HepG2 (cell line): ENCODE data around the gene SMIM41. TPM values are rescaled to one million over a fixed set of nuclear protein-coding genes. Genes with fewer than 3 reads are reported as not detected.

Source experiments
- ARNTL ChIP-seq: sonication (generic); formaldehyde crosslinking; IDR thresholded peaks from 2 replicates; pipeline ENCODE4 v1.4.0; 2020; ENCODE audit warnings: mild to moderate bottlenecking, missing genetic modification reagents
- FOXC1 ChIP-seq: sonication (generic); formaldehyde crosslinking; IDR thresholded peaks from 2 replicates; pipeline ENCODE4 v1.8.0; 2022; ENCODE audit warnings: mild to moderate bottlenecking, missing genetic modification reagents, borderline replicate concordance
- RAD21 ChIP-seq: fragments of 450-650 bp; formaldehyde crosslinking; IDR thresholded peaks from 2 replicates; pipeline ENCODE4 v1.5.0; 2020; ENCODE audit warnings: mild to moderate bottlenecking
- SMARCC2 ChIP-seq: fragments of 450-650 bp; IDR thresholded peaks from 2 replicates; pipeline ENCODE4 v1.6.1; 2017; ENCODE audit warnings: antibody characterized with exemption, mild to moderate bottlenecking
- ZBTB38 ChIP-seq: sonication (generic); formaldehyde crosslinking; IDR thresholded peaks from 2 replicates; pipeline ENCODE4 v1.5.1; 2020; ENCODE audit warnings: mild to moderate bottlenecking, missing genetic modification reagents
- ZFAT ChIP-seq: sonication (generic); formaldehyde crosslinking; conservative IDR thresholded peaks from 2 replicates; pipeline ENCODE4 v1.8.1; 2023; ENCODE audit warnings: missing genetic modification reagents, inconsistent platforms
- ZNF136 ChIP-seq: sonication (generic); formaldehyde crosslinking; IDR thresholded peaks from 2 replicates; pipeline ENCODE4 v1.8.1; 2022; ENCODE audit warnings: low read depth, mild to moderate bottlenecking, moderate library complexity, missing genetic modification reagents
- ZNF263 ChIP-seq: sonication (generic); formaldehyde crosslinking; IDR thresholded peaks from 2 replicates; pipeline ENCODE4 v1.4.0; 2020; ENCODE audit warnings: missing genetic modification reagents
- polyA plus RNA-seq, 8 experiments: library from polyadenylated mRNA; depleted of rRNA in 3 of 8; stranded (reverse) in 7 of 8; unstranded in 1 of 8; fragments of >200 nt; fragmentation: Illumina TruSeq in 4 of 8; extraction: Trizol in 4 of 8; gene quantifications; 2 replicates each; pipeline versions ENCODE4 v1.2.1 to v1.2.3, GENCODE V29; 2011 to 2016; ENCODE audit warnings: low read depth in 4 of 8, missing spikeins in 1 of 8, mixed read lengths in 1 of 8; ENCODE audit not compliant: insufficient read depth in 1 of 8
- total RNA-seq, 5 experiments: library from RNA; depleted of rRNA; stranded (reverse); fragments of >200 nt; fragmentation: Illumina TruSeq; extraction: Trizol; gene quantifications; 2 replicates each; pipeline ENCODE4 v1.2.3, GENCODE V29; 2016; ENCODE audit warnings: low read depth in 1 of 5
- TF ChIP-seq, protein P1 (sequence below): sonication (generic); formaldehyde crosslinking; IDR thresholded peaks from 2 replicates; pipeline ENCODE4 v1.4.0; 2020; ENCODE audit warnings: mild to moderate bottlenecking, missing genetic modification reagents
- TF ChIP-seq, protein P2 (sequence below): sonication (generic); formaldehyde crosslinking; conservative IDR thresholded peaks from 2 replicates; pipeline ENCODE4 v1.4.0; 2020; ENCODE audit warnings: missing genetic modification reagents
- TF ChIP-seq, protein P3 (sequence below): sonication (generic); formaldehyde crosslinking; IDR thresholded peaks from 2 replicates; pipeline ENCODE4 v1.4.0; 2020; ENCODE audit warnings: missing genetic modification reagents, mild to moderate bottlenecking, borderline replicate concordance
- TF ChIP-seq, protein P4 (sequence below): sonication (generic); formaldehyde crosslinking; IDR thresholded peaks from 2 replicates; pipeline ENCODE4 v1.4.0; 2020; ENCODE audit warnings: missing genetic modification reagents, borderline replicate concordance

Gene SMIM41
- total and polyA plus RNA-seq, 2 of the 13 experiments (the other 11 are each of a cell fraction or from before 2014, with no cell fraction given), result not detected

DNA sequence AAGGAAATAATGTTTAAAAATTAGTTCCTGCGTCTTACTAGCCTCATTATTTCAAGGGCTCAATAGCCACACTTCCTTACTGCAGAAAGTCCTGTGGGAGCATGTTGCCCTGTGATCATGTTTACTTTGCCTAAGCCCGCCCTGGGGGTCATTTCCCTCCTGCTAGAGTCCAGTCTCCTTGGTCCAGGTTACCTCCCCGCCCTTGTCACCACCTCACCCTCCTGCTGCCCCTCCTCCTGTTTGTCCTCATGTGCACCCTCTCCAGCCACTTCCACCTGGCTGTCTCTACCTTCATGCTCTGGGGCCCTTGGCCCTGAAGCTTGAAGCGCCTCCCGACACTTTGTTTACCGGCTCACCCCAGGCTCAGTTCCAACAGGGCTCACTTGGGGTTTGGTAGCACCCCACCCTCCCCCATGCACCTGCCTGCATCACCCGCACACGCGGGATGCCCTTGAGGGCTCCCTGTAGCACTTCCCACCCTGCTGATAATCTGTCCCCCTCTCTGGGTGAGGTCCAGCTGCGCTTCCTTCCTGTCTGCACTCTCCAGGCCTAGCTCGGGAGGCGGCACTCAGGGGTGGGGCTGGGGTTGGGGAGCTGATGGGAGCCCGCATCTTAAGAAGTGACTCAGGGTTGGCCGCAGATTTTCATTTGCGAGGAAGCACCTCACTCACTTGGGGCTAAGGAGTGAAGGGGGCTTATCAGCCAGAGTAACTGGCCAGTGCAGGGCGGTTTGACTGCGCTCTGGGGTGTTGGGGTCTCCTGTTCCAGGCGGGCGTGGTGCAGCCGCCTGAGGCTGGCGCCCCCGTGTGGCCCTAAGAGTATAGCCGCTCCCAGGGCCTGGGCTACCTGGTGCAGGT is 40.1 kb downstream of the SMIM41 start (continued):
- TF ChIP-seq, protein P1, sequence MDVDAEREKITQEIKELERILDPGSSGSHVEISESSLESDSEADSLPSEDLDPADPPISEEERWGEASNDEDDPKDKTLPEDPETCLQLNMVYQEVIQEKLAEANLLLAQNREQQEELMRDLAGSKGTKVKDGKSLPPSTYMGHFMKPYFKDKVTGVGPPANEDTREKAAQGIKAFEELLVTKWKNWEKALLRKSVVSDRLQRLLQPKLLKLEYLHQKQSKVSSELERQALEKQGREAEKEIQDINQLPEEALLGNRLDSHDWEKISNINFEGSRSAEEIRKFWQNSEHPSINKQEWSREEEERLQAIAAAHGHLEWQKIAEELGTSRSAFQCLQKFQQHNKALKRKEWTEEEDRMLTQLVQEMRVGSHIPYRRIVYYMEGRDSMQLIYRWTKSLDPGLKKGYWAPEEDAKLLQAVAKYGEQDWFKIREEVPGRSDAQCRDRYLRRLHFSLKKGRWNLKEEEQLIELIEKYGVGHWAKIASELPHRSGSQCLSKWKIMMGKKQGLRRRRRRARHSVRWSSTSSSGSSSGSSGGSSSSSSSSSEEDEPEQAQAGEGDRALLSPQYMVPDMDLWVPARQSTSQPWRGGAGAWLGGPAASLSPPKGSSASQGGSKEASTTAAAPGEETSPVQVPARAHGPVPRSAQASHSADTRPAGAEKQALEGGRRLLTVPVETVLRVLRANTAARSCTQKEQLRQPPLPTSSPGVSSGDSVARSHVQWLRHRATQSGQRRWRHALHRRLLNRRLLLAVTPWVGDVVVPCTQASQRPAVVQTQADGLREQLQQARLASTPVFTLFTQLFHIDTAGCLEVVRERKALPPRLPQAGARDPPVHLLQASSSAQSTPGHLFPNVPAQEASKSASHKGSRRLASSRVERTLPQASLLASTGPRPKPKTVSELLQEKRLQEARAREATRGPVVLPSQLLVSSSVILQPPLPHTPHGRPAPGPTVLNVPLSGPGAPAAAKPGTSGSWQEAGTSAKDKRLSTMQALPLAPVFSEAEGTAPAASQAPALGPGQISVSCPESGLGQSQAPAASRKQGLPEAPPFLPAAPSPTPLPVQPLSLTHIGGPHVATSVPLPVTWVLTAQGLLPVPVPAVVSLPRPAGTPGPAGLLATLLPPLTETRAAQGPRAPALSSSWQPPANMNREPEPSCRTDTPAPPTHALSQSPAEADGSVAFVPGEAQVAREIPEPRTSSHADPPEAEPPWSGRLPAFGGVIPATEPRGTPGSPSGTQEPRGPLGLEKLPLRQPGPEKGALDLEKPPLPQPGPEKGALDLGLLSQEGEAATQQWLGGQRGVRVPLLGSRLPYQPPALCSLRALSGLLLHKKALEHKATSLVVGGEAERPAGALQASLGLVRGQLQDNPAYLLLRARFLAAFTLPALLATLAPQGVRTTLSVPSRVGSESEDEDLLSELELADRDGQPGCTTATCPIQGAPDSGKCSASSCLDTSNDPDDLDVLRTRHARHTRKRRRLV (CRISPR knock-in tag), result no peak; the same call in 1 of the 2 replicates
- TF ChIP-seq, protein P2, sequence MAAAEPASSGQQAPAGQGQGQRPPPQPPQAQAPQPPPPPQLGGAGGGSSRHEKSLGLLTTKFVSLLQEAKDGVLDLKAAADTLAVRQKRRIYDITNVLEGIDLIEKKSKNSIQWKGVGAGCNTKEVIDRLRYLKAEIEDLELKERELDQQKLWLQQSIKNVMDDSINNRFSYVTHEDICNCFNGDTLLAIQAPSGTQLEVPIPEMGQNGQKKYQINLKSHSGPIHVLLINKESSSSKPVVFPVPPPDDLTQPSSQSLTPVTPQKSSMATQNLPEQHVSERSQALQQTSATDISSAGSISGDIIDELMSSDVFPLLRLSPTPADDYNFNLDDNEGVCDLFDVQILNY (CRISPR knock-in tag), result no peak
- TF ChIP-seq ZNF136 (no peak), RAD21 (CRISPR knock-in tag) (no peak; the same call in 1 of the 2 replicates), ZNF263 (peak; percentile 65; the same call in 1 of the 2 replicates), SMARCC2 (no peak), FOXC1 (CRISPR knock-in tag) (no peak), ZBTB38 (no peak; the same call in 1 of the 2 replicates), ARNTL (peak; percentile 64; the same call in 1 of the 2 replicates), ZFAT (no peak)
- TF ChIP-seq, protein P3, sequence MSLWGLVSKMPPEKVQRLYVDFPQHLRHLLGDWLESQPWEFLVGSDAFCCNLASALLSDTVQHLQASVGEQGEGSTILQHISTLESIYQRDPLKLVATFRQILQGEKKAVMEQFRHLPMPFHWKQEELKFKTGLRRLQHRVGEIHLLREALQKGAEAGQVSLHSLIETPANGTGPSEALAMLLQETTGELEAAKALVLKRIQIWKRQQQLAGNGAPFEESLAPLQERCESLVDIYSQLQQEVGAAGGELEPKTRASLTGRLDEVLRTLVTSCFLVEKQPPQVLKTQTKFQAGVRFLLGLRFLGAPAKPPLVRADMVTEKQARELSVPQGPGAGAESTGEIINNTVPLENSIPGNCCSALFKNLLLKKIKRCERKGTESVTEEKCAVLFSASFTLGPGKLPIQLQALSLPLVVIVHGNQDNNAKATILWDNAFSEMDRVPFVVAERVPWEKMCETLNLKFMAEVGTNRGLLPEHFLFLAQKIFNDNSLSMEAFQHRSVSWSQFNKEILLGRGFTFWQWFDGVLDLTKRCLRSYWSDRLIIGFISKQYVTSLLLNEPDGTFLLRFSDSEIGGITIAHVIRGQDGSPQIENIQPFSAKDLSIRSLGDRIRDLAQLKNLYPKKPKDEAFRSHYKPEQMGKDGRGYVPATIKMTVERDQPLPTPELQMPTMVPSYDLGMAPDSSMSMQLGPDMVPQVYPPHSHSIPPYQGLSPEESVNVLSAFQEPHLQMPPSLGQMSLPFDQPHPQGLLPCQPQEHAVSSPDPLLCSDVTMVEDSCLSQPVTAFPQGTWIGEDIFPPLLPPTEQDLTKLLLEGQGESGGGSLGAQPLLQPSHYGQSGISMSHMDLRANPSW (CRISPR knock-in tag), result no peak
- TF ChIP-seq, protein P4, sequence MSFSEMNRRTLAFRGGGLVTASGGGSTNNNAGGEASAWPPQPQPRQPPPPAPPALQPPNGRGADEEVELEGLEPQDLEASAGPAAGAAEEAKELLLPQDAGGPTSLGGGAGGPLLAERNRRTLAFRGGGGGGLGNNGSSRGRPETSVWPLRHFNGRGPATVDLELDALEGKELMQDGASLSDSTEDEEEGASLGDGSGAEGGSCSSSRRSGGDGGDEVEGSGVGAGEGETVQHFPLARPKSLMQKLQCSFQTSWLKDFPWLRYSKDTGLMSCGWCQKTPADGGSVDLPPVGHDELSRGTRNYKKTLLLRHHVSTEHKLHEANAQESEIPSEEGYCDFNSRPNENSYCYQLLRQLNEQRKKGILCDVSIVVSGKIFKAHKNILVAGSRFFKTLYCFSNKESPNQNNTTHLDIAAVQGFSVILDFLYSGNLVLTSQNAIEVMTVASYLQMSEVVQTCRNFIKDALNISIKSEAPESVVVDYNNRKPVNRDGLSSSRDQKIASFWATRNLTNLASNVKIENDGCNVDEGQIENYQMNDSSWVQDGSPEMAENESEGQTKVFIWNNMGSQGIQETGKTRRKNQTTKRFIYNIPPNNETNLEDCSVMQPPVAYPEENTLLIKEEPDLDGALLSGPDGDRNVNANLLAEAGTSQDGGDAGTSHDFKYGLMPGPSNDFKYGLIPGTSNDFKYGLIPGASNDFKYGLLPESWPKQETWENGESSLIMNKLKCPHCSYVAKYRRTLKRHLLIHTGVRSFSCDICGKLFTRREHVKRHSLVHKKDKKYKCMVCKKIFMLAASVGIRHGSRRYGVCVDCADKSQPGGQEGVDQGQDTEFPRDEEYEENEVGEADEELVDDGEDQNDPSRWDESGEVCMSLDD (CRISPR knock-in tag), result 0 out of 2 replicates have a peak, but pooled peaks have one; percentile 71
